ENCODE data around the gene MPHOSPH10.

- TF ChIP-seq, protein P1, sequence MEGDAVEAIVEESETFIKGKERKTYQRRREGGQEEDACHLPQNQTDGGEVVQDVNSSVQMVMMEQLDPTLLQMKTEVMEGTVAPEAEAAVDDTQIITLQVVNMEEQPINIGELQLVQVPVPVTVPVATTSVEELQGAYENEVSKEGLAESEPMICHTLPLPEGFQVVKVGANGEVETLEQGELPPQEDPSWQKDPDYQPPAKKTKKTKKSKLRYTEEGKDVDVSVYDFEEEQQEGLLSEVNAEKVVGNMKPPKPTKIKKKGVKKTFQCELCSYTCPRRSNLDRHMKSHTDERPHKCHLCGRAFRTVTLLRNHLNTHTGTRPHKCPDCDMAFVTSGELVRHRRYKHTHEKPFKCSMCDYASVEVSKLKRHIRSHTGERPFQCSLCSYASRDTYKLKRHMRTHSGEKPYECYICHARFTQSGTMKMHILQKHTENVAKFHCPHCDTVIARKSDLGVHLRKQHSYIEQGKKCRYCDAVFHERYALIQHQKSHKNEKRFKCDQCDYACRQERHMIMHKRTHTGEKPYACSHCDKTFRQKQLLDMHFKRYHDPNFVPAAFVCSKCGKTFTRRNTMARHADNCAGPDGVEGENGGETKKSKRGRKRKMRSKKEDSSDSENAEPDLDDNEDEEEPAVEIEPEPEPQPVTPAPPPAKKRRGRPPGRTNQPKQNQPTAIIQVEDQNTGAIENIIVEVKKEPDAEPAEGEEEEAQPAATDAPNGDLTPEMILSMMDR (IDR thresholded peaks at IDR 0.05; ENCODE audit: extremely low read depth in 1 of 2, insufficient read depth in 1 of 2, low read depth in 1 of 2, low read length in 2 of 2): no peak
- TF ChIP-seq POLR2A (IDR thresholded peaks at IDR 0.05; ENCODE audit: low read depth, low read length) (no peak), EZH2 (IDR thresholded peaks at IDR 0.05; ENCODE audit: borderline replicate concordance, low read depth, low read length, severe bottlenecking) (no peak), JUN (IDR thresholded peaks at IDR 0.05; ENCODE audit: borderline replicate concordance, insufficient read depth, insufficient read length, low read depth) (no peak), POLR2AphosphoS5 (IDR thresholded peaks at IDR 0.05; ENCODE audit: insufficient read depth, low read depth, low read length) (no peak), MYC (IDR thresholded peaks at IDR 0.05; ENCODE audit: low read depth, low read length) (no peak), FOS (IDR thresholded peaks at IDR 0.05; ENCODE audit: borderline replicate concordance, insufficient read depth, low read length) (no peak)
- TF ChIP-seq, protein P2, sequence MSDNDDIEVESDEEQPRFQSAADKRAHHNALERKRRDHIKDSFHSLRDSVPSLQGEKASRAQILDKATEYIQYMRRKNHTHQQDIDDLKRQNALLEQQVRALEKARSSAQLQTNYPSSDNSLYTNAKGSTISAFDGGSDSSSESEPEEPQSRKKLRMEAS (IDR thresholded peaks at IDR 0.05; ENCODE audit: insufficient read depth, insufficient read length): no peak
These were observed 13.3 kb downstream of the MPHOSPH10 start for GRCh38 chr2:71143782-71144181.

Measured in endothelial cell of umbilical vein (primary cell).